ENCODE measurements around the gene DAND5. TPM values are rescaled to one million over a fixed set of nuclear protein-coding genes. Genes with fewer than 3 reads are reported as not detected.

DAND5 gene
- total and polyA plus RNA-seq, 9 of the 15 experiments (the other 6 are each of a cell fraction or from before 2014, with no cell fraction given): 0.22 to 0.83 (median 0.60) TPM

- TF ChIP-seq MAX (CRISPR knock-in tag; IDR thresholded peaks at IDR 0.05): peak; percentile 12; the same call in 1 of the 2 replicates
- TF ChIP-seq SUPT5H (IDR thresholded peaks at IDR 0.05): no peak
- TF ChIP-seq HNRNPK (IDR thresholded peaks at IDR 0.05; ENCODE audit: low read depth, low read length, poor library complexity, severe bottlenecking): peak; percentile 52
- TF ChIP-seq ZNF140 (CRISPR knock-in tag; IDR thresholded peaks at IDR 0.05): no peak
- no peak for TF ChIP-seq CCAR2 (IDR thresholded peaks at IDR 0.05; ENCODE audit: low read depth, low read length)
- TF ChIP-seq CTCF (IDR thresholded peaks at IDR 0.05 in 2 of 3, conservative IDR thresholded peaks at IDR 0.05 in 1 of 3; ENCODE audit: insufficient read depth in 2 of 3, low read depth in 1 of 3, low read length in 3 of 3): peak; percentile 40 to 55 (median 45); a peak in 4 of 6 replicates
- 0 out of 2 replicates have a peak, but pooled peaks have one; percentile 34 for TF ChIP-seq ZFX (CRISPR knock-in tag; IDR thresholded peaks at IDR 0.05)
- peak; percentile 42; the same call in 1 of the 2 replicates for TF ChIP-seq MYC (IDR thresholded peaks at IDR 0.05; ENCODE audit: low read depth, low read length)
- TF ChIP-seq MYC (CRISPR knock-in tag; IDR thresholded peaks at IDR 0.05; ENCODE audit: borderline replicate concordance, low read depth): no peak
- peak; percentile 71 for TF ChIP-seq RBBP5 (IDR thresholded peaks at IDR 0.05; ENCODE audit: borderline replicate concordance, insufficient read depth, low read length, poor library complexity, severe bottlenecking)
- TF ChIP-seq PCBP1 (IDR thresholded peaks at IDR 0.05; ENCODE audit: low read depth, low read length, poor library complexity, severe bottlenecking): peak; percentile 63
- no peak for TF ChIP-seq PHF21A (IDR thresholded peaks at IDR 0.05; ENCODE audit: borderline replicate concordance, low read depth)
- no peak for TF ChIP-seq ZNF584 (CRISPR knock-in tag; IDR thresholded peaks at IDR 0.05; ENCODE audit: low read depth)
- TF ChIP-seq CGGBP1 (CRISPR knock-in tag; IDR thresholded peaks at IDR 0.05): no peak
Measured at GRCh38 chr19:12996406-12997094, 27.2 kb downstream of the DAND5 start (continued).

Measured in K562 (cell line).